ENCODE results near the gene MPG. TPM values are rescaled to one million over a fixed set of nuclear protein-coding genes. Genes with fewer than 3 reads are reported as not detected.
"Not testable (repeated sequence)": the region's sequence is repeated elsewhere in the genome, so short reads cannot be mapped to it uniquely, and the experiment has no call there.

Gene MPG
- total and polyA plus RNA-seq, 2 donors from 2014 or later, result 40.8 to 54.3 TPM

DNA sequence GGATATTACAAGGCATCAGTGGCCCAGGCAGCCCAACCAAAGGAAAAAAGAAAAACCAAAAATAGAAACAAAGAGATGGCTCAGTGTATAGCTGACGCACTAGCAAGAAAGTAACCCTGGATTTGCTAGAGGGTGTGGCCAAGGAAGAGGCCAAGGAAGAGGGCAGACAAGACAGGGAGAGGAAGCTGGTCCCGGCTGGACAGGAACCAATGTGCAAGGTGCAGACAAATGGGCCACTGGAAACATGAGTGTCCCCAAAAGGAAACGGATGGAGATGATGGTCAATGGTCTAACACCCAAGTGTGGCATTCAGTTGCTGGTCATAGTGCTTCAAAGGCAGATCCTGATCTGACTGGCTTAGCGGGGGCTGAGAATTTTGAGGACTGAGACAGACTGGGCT is 35.3 kb upstream of the MPG start:
- TF ChIP-seq, protein P1, sequence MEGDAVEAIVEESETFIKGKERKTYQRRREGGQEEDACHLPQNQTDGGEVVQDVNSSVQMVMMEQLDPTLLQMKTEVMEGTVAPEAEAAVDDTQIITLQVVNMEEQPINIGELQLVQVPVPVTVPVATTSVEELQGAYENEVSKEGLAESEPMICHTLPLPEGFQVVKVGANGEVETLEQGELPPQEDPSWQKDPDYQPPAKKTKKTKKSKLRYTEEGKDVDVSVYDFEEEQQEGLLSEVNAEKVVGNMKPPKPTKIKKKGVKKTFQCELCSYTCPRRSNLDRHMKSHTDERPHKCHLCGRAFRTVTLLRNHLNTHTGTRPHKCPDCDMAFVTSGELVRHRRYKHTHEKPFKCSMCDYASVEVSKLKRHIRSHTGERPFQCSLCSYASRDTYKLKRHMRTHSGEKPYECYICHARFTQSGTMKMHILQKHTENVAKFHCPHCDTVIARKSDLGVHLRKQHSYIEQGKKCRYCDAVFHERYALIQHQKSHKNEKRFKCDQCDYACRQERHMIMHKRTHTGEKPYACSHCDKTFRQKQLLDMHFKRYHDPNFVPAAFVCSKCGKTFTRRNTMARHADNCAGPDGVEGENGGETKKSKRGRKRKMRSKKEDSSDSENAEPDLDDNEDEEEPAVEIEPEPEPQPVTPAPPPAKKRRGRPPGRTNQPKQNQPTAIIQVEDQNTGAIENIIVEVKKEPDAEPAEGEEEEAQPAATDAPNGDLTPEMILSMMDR (IDR thresholded peaks at IDR 0.05; ENCODE audit: borderline replicate concordance, extremely low read depth, insufficient read depth), result no peak
- Histone ChIP-seq H3K27me3 (ENCODE audit: control insufficient read depth, insufficient read depth, low read length) (no peaks in the 10 kb centered on the region), H3K36me3 (ENCODE audit: control insufficient read depth in 2 of 3, insufficient read depth in 3 of 3, low read length in 3 of 3) (peaks cover 2 to 17% (median 4%) of the 10 kb centered on the region in 3 donors), H3K9me3 (ENCODE audit: control insufficient read depth in 2 of 3, insufficient read depth in 1 of 3, low read length in 3 of 3) (no peaks in the 10 kb centered on the region), H3K27ac (ENCODE audit: low read depth in 2 of 2, low read length in 2 of 2) (no peak overlapping the region), H3K4me1 (ENCODE audit: control insufficient read depth in 2 of 3, insufficient read depth in 2 of 3, low read depth in 1 of 3, low read length in 3 of 3) (no peaks in the 10 kb centered on the region), H3K9ac (ENCODE audit: low read length in 3 of 3) (no peak overlapping the region), H3K4me3 (ENCODE audit: low read length in 3 of 3) (no peak overlapping the region)
- intact Hi-C loops (cut with DNase I), result no loop called here
- no peak for DNase-seq
- no peak for FAIRE-seq

DNA sequence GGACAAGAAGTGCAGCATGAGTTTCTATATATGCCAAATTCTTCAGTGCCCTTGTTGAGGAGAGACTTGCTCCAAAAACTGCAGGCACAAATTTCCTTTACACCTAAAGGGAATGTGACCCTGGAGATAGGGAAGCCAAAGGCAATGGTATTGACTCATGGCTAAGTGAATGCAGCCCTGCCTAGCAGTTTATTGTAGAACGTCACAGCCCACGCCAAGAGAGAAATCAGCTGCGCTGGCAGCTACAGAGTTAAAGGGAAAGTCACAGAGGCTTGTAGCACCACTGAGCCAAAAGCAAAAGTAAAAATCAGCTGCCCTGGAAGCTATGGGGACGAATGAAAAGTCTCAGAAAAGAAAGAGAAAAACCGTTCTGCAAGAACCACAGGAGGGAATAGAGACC is 34.7 kb upstream of the MPG start:
- Histone ChIP-seq H3K27ac (ENCODE audit: low read depth in 2 of 2, low read length in 2 of 2) (no peak overlapping the region), H3K4me3 (ENCODE audit: low read length in 3 of 3) (no peak overlapping the region), H3K36me3 (ENCODE audit: control insufficient read depth in 2 of 3, insufficient read depth in 3 of 3, low read length in 3 of 3) (peaks cover 2 to 17% (median 4%) of the 10 kb centered on the region in 3 donors), H3K9ac (ENCODE audit: low read length in 3 of 3) (no peak overlapping the region), H3K4me1 (ENCODE audit: control insufficient read depth in 2 of 3, insufficient read depth in 2 of 3, low read depth in 1 of 3, low read length in 3 of 3) (no peaks in the 10 kb centered on the region), H3K27me3 (ENCODE audit: control insufficient read depth, insufficient read depth, low read length) (no peaks in the 10 kb centered on the region), H3K9me3 (ENCODE audit: control insufficient read depth in 2 of 3, insufficient read depth in 1 of 3, low read length in 3 of 3) (no peaks in the 10 kb centered on the region)
- intact Hi-C loops (cut with DNase I), result no loop called here
- TF ChIP-seq, protein P1 (IDR thresholded peaks at IDR 0.05; ENCODE audit: borderline replicate concordance, extremely low read depth, insufficient read depth), result no peak
- no peak for DNase-seq
- no peak for FAIRE-seq

DNA sequence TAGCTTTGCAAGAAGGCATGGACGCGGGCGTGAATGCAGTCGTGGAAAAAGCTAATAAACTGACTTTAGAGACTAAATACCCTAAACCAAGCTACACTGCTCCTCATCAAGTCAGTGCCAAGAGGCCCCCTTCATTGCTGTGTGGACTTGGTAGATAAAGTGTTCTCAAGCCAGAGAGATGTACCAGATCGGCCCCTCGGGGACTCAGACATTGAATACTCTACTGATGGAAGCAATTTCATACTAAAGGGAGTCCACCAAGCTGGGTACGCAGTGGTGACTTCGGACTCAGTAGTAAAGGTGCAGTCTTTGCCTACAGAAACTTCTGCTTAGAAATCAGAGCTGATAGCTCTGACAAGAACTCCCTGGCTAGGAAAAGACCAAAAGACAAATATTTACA is 33.4 kb upstream of the MPG start:
- DNase-seq (no peak), FAIRE-seq (no peak)
- intact Hi-C loops (cut with DNase I), result no loop called here
- Histone ChIP-seq H3K27me3 (ENCODE audit: control insufficient read depth, insufficient read depth, low read length) (no peaks in the 10 kb centered on the region), H3K9ac (ENCODE audit: low read length in 3 of 3) (no peak overlapping the region), H3K9me3 (ENCODE audit: control insufficient read depth in 2 of 3, insufficient read depth in 1 of 3, low read length in 3 of 3) (no peaks in the 10 kb centered on the region), H3K27ac (ENCODE audit: low read depth in 2 of 2, low read length in 2 of 2) (no peak overlapping the region), H3K4me3 (ENCODE audit: low read length in 3 of 3) (no peak overlapping the region), H3K36me3 (ENCODE audit: control insufficient read depth in 2 of 3, insufficient read depth in 3 of 3, low read length in 3 of 3) (peaks cover 2 to 17% (median 4%) of the 10 kb centered on the region in 3 donors), H3K4me1 (ENCODE audit: control insufficient read depth in 2 of 3, insufficient read depth in 2 of 3, low read depth in 1 of 3, low read length in 3 of 3) (no peaks in the 10 kb centered on the region)
- TF ChIP-seq, protein P1 (IDR thresholded peaks at IDR 0.05; ENCODE audit: borderline replicate concordance, extremely low read depth, insufficient read depth), result no peak

DNA sequence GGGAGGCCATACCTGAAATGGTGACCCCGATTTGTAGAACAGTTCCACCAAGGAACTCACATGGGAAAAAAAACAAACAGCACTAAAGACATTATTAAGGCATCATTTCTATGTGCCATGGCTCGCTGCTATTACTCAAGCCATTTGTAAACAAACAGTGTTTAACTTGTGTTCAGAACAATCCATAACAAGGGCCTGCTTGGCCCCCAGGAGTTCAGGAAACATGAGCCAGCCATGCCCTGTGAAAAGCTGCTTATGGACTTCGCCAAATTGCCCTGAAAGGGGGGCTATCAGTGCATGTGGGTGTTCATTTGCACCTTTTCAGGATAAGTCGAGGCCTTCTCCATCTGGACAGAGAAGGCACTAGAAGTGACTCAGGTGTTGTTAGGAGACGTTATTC is 32.6 kb upstream of the MPG start:
- Histone ChIP-seq H3K27me3 (ENCODE audit: control insufficient read depth, insufficient read depth, low read length) (no peaks in the 10 kb centered on the region), H3K4me1 (ENCODE audit: control insufficient read depth in 2 of 3, insufficient read depth in 2 of 3, low read depth in 1 of 3, low read length in 3 of 3) (no peaks in the 10 kb centered on the region), H3K9me3 (ENCODE audit: control insufficient read depth in 2 of 3, insufficient read depth in 1 of 3, low read length in 3 of 3) (no peaks in the 10 kb centered on the region), H3K9ac (ENCODE audit: low read length in 3 of 3) (no peak overlapping the region), H3K27ac (ENCODE audit: low read depth in 2 of 2, low read length in 2 of 2) (no peak overlapping the region), H3K4me3 (ENCODE audit: low read length in 3 of 3) (no peak overlapping the region), H3K36me3 (ENCODE audit: control insufficient read depth in 2 of 3, insufficient read depth in 3 of 3, low read length in 3 of 3) (peaks cover 2 to 17% (median 4%) of the 10 kb centered on the region in 3 donors)
- FAIRE-seq (no peak), DNase-seq (no peak)
- TF ChIP-seq, protein P1 (IDR thresholded peaks at IDR 0.05; ENCODE audit: borderline replicate concordance, extremely low read depth, insufficient read depth), result no peak
- intact Hi-C loops (cut with DNase I), result no loop called here

DNA sequence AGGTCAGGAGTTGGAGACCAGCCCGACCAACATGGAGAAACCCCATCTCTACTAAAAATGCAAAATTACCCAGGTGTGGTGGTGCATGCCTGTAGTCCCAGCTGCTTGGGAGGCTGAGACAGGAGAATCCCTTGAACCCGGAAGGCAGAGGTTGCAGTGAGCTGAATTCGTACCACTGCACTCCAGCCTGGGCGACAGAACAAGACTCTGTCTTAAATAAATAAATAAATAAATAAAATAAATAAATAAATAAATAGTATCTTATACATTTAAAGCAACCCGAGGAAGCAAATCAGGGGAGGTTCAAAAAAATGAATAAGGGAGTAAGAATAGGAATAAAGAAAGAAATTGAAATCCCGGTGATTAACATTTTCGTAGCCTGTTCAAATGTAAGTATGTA is 31.5 kb upstream of the MPG start:
- H3K9ac ChIP-seq (ENCODE audit: low read length in 3 of 3); FAIRE-seq; intact Hi-C loops (cut with DNase I); H3K27me3 ChIP-seq (ENCODE audit: control insufficient read depth, insufficient read depth, low read length); H3K4me1 ChIP-seq (ENCODE audit: control insufficient read depth in 2 of 3, insufficient read depth in 2 of 3, low read depth in 1 of 3, low read length in 3 of 3); H3K27ac ChIP-seq (ENCODE audit: low read depth in 2 of 2, low read length in 2 of 2); H3K9me3 ChIP-seq (ENCODE audit: control insufficient read depth in 2 of 3, insufficient read depth in 1 of 3, low read length in 3 of 3); DNase-seq; H3K4me3 ChIP-seq (ENCODE audit: low read length in 3 of 3): not testable (repeated sequence)
- peaks cover 2 to 23% (median 4%) of the 10 kb centered on the region in 3 donors for H3K36me3 ChIP-seq (ENCODE audit: control insufficient read depth in 2 of 3, insufficient read depth in 3 of 3, low read length in 3 of 3)
